ENCODE results near the gene MPG. TPM values are rescaled to one million over a fixed set of nuclear protein-coding genes. Genes with fewer than 3 reads are reported as not detected.
"Not testable (repeated sequence)": the region's sequence is repeated elsewhere in the genome, so short reads cannot be mapped to it uniquely, and the experiment has no call there.

MPG gene
- total RNA-seq, 1 donor from 2014 or later, result 61.1 TPM

- no peak overlapping the region for H3K27ac Mint-ChIP-seq (ENCODE audit: unreplicated experiment)
- no peaks in the 10 kb centered on the region for H3K4me1 Mint-ChIP-seq (ENCODE audit: low read depth)
- no peaks in the 10 kb centered on the region for H3K36me3 Mint-ChIP-seq (ENCODE audit: low read depth)
- H3K27me3 Mint-ChIP-seq (ENCODE audit: low read depth), result no peaks in the 10 kb centered on the region
- TF ChIP-seq, protein P1, sequence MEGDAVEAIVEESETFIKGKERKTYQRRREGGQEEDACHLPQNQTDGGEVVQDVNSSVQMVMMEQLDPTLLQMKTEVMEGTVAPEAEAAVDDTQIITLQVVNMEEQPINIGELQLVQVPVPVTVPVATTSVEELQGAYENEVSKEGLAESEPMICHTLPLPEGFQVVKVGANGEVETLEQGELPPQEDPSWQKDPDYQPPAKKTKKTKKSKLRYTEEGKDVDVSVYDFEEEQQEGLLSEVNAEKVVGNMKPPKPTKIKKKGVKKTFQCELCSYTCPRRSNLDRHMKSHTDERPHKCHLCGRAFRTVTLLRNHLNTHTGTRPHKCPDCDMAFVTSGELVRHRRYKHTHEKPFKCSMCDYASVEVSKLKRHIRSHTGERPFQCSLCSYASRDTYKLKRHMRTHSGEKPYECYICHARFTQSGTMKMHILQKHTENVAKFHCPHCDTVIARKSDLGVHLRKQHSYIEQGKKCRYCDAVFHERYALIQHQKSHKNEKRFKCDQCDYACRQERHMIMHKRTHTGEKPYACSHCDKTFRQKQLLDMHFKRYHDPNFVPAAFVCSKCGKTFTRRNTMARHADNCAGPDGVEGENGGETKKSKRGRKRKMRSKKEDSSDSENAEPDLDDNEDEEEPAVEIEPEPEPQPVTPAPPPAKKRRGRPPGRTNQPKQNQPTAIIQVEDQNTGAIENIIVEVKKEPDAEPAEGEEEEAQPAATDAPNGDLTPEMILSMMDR (IDR thresholded peaks at IDR 0.05), result no peak
- no peak for DNase-seq (ENCODE audit: low spot score)
- H3K9me3 Mint-ChIP-seq (ENCODE audit: low read depth), result no peaks in the 10 kb centered on the region
- no peak overlapping the region for H3K4me3 Mint-ChIP-seq (ENCODE audit: unreplicated experiment)
Observed at GRCh38 chr16:35011-35677, 42.9 kb upstream of the MPG start.

GRCh38 chr16:35678-36305, 42.2 kb upstream of the MPG start:
- DNase-seq (ENCODE audit: low spot score), result no peak
- Mint-ChIP-seq H3K27me3 (ENCODE audit: low read depth) (no peaks in the 10 kb centered on the region), H3K27ac (ENCODE audit: unreplicated experiment) (no peak overlapping the region), H3K9me3 (ENCODE audit: low read depth) (no peaks in the 10 kb centered on the region), H3K36me3 (ENCODE audit: low read depth) (no peaks in the 10 kb centered on the region), H3K4me1 (ENCODE audit: low read depth) (no peaks in the 10 kb centered on the region), H3K4me3 (ENCODE audit: unreplicated experiment) (no peak overlapping the region)
- TF ChIP-seq, protein P1 (IDR thresholded peaks at IDR 0.05), result no peak

DNA sequence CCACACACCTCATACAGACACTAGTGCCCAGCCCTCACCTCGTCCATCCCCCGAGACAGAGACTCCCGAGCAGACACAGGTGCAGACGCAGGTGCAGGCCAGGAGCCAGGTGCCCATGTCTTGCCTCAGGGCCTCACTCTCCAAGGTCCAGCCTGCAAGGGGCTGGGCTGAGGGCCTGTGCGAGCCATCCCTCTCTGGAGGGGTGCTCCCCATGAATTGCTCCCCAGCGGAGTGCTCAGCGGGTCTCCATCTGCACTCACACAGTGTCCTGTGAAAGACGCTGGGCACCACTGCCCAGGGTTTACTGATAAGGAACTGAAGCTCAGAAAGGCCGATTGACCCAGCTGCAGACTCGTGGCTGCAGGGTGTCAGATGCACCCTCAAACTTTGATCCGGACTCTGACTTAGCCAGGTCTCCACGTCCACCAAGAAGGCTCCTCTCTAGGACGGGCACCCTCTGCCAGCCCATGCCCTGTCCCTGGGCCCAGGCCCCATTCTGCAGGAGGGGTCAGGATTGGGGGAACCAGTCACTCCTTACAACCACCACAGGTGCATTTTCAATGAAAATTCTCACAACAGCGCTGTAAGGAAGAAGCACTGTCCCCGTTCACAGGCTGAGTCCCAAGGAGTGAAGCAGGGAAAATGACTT, 41.6 kb upstream of the MPG start:
- Mint-ChIP-seq H3K4me1 (ENCODE audit: low read depth) (no peaks in the 10 kb centered on the region), H3K9me3 (ENCODE audit: low read depth) (no peaks in the 10 kb centered on the region), H3K27ac (ENCODE audit: unreplicated experiment) (no peak overlapping the region), H3K36me3 (ENCODE audit: low read depth) (no peaks in the 10 kb centered on the region), H3K4me3 (ENCODE audit: unreplicated experiment) (no peak overlapping the region), H3K27me3 (ENCODE audit: low read depth) (no peaks in the 10 kb centered on the region)
- TF ChIP-seq, protein P1 (IDR thresholded peaks at IDR 0.05), result no peak
- no peak for DNase-seq (ENCODE audit: low spot score)

GRCh38 chr16:37511-37910, 40.5 kb upstream of the MPG start:
- H3K27ac Mint-ChIP-seq (ENCODE audit: unreplicated experiment), result no peak overlapping the region
- no peaks in the 10 kb centered on the region for H3K27me3 Mint-ChIP-seq (ENCODE audit: low read depth)
- H3K4me1 Mint-ChIP-seq (ENCODE audit: low read depth), result no peaks in the 10 kb centered on the region

GRCh38 chr16:38206-38605, 39.8 kb upstream of the MPG start:
- H3K9me3 Mint-ChIP-seq (ENCODE audit: low read depth); DNase-seq (ENCODE audit: low spot score); H3K27ac Mint-ChIP-seq (ENCODE audit: unreplicated experiment); H3K27me3 Mint-ChIP-seq (ENCODE audit: low read depth); H3K4me3 Mint-ChIP-seq (ENCODE audit: unreplicated experiment); H3K36me3 Mint-ChIP-seq (ENCODE audit: low read depth); H3K4me1 Mint-ChIP-seq (ENCODE audit: low read depth): not testable (repeated sequence)

More at GRCh38 chr16:37511-37910, 40.5 kb upstream of the MPG start:
- no peak for DNase-seq (ENCODE audit: low spot score)
- TF ChIP-seq, protein P1 (IDR thresholded peaks at IDR 0.05), result no peak
- peaks cover 5% of the 10 kb centered on the region for H3K36me3 Mint-ChIP-seq (ENCODE audit: low read depth)
- no peaks in the 10 kb centered on the region for H3K9me3 Mint-ChIP-seq (ENCODE audit: low read depth)
- H3K4me3 Mint-ChIP-seq (ENCODE audit: unreplicated experiment), result no peak overlapping the region
